HG03196 (cell line): Measurements from ENCODE around the gene CYBA.
A peak's percentile ranks its signal among the peaks of the same experiment; 100 is the strongest.

Experiments
- ATAC-seq: cut with Tn5 transposase; IDR thresholded peaks from one replicate; pipeline ENCODE4 v1.9.1; 2021; ENCODE audit not compliant: unreplicated experiment

CYBA gene

DNA sequence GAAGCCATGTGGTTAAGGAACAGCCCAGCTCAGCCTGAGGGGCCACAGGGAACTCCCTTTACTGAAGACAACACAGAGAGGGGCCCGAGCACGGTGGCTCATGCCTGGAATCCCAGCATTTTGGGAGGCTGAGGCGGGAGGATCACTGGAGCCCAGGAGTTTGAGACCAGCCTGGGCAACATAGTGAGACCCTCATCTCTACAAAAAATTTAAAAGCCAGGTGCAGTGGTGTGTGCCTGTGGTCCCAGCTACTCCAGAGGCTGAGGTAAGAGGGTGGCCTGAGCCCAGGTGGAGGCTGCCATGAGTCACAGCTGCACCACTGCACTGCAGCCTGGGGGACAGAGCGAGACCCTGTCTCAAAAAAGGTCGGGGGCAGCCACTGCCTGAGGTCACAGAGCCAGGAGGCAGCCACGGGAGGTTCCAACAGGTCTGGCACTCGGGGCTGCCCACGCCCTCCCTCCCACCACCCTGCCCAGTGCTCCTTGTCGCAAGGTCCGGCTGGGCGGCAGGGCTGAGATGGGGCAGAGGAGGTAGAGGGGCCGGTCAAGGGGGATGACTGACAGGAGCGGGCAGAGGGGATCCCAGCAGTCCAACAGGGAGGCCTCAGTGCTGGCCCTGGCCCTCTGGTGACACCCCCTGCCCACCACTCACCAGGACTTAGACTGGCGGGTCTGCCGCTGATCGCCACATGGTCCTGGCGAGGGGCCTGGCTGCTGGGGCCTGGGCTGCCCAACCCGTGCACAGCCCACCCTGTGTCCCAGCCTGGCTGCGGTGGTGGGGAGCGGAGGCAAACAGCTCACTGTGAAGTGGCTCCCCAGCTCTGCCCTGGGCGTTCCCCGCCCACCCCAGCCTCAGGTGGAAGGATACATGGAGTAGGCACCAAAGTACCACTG is 3.4 kb downstream of the CYBA start:
- no peak for ATAC-seq

DNA sequence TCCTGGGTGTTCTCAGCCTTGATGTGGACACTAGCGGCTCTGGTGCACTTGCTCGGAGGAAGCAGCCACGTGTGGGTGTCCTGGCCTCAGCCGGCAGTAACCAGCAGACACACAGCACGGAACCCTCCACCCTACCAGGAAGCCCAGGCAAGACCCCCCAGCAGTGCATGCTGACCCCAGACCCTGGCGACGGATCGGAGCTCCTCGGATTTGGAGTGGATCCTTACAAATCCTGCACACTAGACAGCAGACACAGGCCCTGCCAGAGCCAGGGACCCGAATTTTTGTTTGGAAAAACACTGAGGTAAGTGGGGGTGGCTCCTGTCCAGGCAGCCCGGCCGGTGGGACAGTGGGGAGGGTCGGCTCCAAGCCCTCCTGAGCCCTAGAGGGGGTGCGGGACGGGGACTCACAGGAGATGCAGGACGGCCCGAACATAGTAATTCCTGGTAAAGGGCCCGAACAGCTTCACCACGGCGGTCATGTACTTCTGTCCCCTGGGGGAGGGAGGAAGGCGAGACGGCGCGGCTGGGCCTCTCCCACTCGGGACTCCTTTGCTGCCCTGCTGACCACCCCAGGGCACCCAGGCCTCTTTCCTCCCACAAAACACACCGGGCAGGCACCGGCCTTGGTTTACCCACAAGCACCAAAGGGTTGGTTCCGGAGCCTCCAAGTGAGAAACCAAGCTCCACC is 4.4 kb downstream of the CYBA start:
- ATAC-seq: no peak

- ATAC-seq: no peak
Measured at GRCh38 chr16:88645941-88646340, 4.9 kb downstream of the CYBA start.

DNA sequence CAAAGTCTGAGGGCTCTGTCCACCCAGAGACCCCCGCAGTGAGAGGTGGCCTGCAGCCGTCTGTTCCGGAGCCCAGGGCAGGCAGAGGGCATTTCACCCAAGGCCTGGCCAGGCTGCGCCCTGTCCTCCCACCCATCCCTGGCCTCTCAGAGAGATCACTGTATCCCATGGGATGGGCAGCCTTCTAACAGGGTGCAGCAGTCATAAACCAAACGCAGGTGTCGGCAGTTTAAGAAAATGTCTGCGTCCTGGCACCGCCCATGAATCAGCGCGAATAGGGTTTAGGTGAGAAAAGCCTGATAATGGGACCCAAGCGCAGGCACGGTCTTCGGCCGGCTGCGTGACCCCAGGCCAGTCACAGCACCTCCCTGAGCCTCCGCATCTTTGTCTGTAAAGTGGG is 5.4 kb downstream of the CYBA start:
- ATAC-seq: no peak

- no peak for ATAC-seq
Measured at GRCh38 chr16:88643644-88643932, 7.3 kb downstream of the CYBA start.

DNA sequence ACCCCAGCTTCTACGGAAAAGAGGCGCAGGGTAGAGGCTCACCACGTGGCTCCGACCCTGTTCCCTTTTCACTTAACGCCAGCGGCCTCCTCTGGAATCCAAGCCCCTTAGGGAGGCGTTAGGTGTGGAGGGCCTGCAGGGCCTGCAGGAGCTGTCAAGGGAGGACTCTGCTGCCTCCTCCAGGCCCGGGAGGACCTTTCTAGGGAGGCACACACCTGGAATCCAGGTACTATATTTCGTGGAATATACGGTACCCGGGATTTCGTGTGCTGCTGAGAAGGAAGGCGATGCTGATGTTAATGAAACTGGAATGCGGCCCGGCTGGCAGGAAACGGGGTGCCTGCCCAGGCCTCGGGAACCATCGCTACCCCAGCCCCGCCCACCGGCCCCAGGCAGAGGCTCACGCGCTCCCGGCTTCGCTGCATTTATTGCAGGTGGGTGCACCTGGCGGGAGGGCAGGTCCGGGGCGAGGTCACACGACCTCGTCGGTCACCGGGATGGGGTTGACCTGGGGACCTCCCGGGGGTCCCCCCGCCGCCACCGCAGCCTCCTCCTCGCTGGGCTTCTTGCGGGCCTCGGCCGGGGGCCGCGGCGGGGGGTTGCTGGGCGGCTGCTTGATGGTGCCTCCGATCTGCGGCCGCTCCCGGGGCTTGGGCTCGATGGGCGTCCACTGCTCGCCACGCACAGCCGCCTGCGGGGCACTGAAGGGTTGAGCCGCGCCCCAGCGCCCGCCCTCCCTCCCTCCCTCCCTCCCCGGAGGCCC is 7.8 kb downstream of the CYBA start:
- no peak for ATAC-seq

DNA sequence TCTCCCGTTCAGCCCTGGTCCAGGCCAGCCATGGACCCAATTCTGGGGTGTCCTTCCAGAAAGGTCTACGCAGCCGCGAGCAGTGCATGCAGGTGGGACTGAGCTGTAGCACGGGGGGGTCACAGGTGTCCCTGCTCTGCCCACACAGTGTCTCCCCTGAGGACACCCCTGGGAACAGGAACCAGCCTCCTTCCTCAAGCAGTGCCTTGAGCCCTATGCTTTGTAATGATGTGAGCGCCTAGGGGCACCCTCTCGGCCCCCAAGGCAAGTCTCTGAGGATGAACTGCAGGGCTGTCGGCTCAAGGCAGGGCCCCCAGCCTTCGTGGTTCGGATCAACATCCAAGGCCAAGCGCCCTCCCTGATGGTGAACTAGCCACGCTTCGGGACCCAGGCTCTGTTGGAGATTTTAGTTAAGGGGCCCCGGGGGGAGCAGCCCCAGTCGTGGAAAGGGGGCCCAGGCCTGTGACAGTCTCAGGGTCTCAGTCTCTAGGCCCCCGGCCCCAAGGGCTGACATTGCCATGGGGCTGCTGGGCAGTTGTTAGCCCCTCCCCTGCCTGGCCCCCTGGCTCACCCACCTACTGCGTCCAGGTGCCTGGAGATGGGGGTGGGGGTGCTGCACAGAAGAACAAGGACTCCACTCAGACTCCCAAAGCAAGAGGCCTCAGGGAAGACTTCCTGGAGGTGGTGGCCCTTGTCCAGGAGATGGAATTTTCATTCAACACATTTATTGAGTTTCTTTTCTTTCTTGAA is 10.2 kb downstream of the CYBA start:
- ATAC-seq: no peak

DNA sequence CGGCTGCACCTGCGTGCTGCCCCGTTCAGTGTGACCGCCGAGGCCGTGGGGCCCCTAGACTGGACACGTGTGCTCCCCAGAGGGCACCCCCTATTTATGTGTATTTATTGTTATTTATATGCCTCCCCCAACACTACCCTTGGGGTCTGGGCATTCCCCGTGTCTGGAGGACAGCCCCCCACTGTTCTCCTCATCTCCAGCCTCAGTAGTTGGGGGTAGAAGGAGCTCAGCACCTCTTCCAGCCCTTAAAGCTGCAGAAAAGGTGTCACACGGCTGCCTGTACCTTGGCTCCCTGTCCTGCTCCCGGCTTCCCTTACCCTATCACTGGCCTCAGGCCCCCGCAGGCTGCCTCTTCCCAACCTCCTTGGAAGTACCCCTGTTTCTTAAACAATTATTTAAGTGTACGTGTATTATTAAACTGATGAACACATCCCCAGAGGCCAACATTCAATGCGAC is 10.8 kb downstream of the CYBA start:
- ATAC-seq: no peak

DNA sequence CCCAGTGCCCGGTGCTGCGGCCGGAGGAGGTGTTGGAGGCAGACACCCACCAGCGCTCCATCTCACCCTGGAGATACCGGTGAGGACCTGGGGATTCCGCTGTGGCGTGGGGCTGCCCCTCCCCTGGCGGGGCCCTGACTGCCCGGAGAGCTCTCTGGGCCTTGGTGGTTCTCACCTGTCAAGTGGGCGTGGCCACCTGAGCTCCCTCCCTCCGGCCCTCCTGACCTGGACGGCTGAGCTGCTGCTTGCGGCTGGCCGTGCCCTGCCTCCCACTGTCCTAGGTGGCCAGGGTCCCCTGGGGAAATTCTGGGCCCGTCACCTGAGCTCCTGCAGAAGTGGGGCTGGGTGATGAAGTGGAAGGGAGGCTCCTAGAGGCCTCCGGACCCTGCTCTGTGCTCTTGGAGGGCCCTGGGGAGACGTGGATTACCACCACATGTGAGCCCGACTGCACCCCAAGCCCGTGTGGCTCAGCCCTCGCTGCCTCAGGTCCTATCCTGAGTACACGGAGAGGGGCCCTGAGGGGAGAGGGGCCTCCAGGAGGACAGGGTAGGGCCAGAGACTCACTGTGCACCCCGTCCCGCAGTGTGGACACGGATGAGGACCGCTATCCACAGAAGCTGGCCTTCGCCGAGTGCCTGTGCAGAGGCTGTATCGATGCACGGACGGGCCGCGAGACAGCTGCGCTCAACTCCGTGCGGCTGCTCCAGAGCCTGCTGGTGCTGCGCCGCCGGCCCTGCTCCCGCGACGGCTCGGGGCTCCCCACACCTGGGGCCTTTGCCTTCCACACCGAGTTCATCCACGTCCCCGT is 11.4 kb downstream of the CYBA start:
- no peak for ATAC-seq

GRCh38 chr16:88638323-88639230 is 12.3 kb downstream of the CYBA start, which contains the start of gene IL17C:
Gene IL17C, plus strand, starts transcription at chr16:88638572. Its CDS starts 70 bp downstream, at chr16:88638642.
- no peak for ATAC-seq

DNA sequence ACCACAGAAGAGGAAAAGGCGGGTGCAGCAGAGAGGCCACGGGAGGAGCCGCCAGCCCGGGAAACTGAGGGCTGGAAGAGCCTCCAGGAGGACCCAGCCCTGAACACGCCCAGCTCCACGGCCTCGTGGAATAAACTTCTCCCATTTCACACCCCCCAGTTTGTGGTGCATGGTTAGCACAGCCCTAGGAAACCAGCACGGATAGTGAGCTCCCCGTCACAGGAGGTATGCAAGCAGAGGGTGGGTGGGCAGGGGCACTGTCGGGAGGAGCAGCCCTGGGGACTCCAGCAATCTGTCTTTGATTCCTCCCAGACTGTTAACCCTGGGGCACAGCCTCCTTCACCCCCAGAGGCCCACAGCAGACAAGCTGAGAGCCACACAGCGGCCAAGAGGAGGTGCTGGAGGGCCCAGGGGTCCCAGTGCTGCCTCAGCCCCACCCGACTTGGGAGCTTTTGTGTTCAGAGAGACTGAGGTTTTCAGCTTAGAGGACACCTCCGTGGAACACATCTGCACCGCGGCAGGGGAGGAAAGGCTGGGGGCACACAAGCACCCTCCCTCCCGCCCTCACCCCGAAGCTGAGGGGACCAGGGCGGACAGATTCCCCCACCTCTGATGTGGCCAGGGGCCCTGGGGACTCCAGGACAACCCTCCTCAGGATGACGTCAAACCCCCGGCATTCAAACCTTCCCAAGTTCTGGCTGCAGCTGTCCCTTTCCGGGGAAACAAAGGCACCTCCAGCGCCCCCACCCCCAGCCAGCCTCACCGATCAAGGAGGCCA is 14.2 kb downstream of the CYBA start:
- ATAC-seq: no peak

GRCh38 chr16:88635671-88636319 is 15.1 kb downstream of the CYBA start:
- ATAC-seq: no peak

- peak; percentile 7 for ATAC-seq
Measured at GRCh38 chr16:88634994-88635670, 15.7 kb downstream of the CYBA start.

GRCh38 chr16:88634141-88634993 is 16.5 kb downstream of the CYBA start:
- peak; percentile 49 for ATAC-seq

GRCh38 chr16:88633684-88634140 is 17.1 kb downstream of the CYBA start:
- peak; percentile 37 for ATAC-seq

- no peak for ATAC-seq
Measured at GRCh38 chr16:88632587-88632930, 18.3 kb downstream of the CYBA start.
